HL-60 (cell line): Measurements from ENCODE around the gene RTL10.

Experiments
- DNase-seq, 2 experiments: peaks; one replicate each; pipeline ENCODE4 v3.0.0-alpha.2; 2010 to 2020; ENCODE audit warnings: low read depth in 1 of 2, low spot score in 1 of 2
- H3K27ac ChIP-seq: fragments of 250-450 bp; sonication (Bioruptor Pico); replicated peaks from 2 replicates; pipeline ENCODE4 v1.5.1; 2020; ENCODE audit warnings: mild to moderate bottlenecking, moderate library complexity
- H3K27me3 ChIP-seq: fragments of 250-450 bp; sonication (Bioruptor Pico); 2 replicates; pipeline ENCODE4 v1.5.1; 2021; ENCODE audit warnings: mild to moderate bottlenecking, moderate library complexity; ENCODE audit not compliant: insufficient read depth, poor library complexity, severe bottlenecking
- H3K4me3 ChIP-seq: replicated peaks from 2 replicates; pipeline ENCODE4 v1.5.1; 2011; ENCODE audit warnings: mild to moderate bottlenecking, control low read depth, low read length; ENCODE audit not compliant: insufficient read depth
- CTCF ChIP-seq: IDR thresholded peaks from one replicate; pipeline ENCODE4 v1.5.1; 2011; ENCODE audit warnings: low read length, control low read depth, inconsistent platforms; ENCODE audit not compliant: insufficient read depth
- GABPA ChIP-seq: IDR thresholded peaks from 2 replicates; pipeline ENCODE4 v1.6.1; 2012; ENCODE audit warnings: low read depth
- POLR2AphosphoS5 ChIP-seq: IDR thresholded peaks from 2 replicates; pipeline ENCODE4 v1.6.1; 2012; ENCODE audit warnings: low read depth
- REST ChIP-seq: IDR thresholded peaks from 2 replicates; pipeline ENCODE4 v1.6.1; 2012; ENCODE audit warnings: low read depth; ENCODE audit not compliant: insufficient replicate concordance
- SPI1 ChIP-seq: IDR thresholded peaks from 2 replicates; pipeline ENCODE4 v1.6.1; 2012; ENCODE audit warnings: low read depth, mild to moderate bottlenecking, borderline replicate concordance

Gene RTL10

GRCh38 chr22:19846620-19847344 lies 7.9 kb downstream of the RTL10 start:
- DNase-seq: no peak
- H3K27me3 ChIP-seq: no peaks in the 10 kb centered on the region
- H3K27ac ChIP-seq: no peak overlapping the region
- TF ChIP-seq CTCF (no peak), SPI1 (no peak), REST (no peak), POLR2AphosphoS5 (no peak), GABPA (no peak)
- H3K4me3 ChIP-seq: no peak overlapping the region

GRCh38 chr22:19845054-19845722 lies 9.5 kb downstream of the RTL10 start:
- no peak for DNase-seq
- Histone ChIP-seq H3K27me3 (no peaks in the 10 kb centered on the region), H3K4me3 (no peak overlapping the region), H3K27ac (no peak overlapping the region; the same call in 1 of the 2 replicates)
- TF ChIP-seq GABPA: no peak
- no peak for TF ChIP-seq POLR2AphosphoS5
- no peak for TF ChIP-seq CTCF
- no peak for TF ChIP-seq SPI1
- TF ChIP-seq REST: no peak

- DNase-seq: peak in 1 of 2 experiments; percentile 79
- H3K27ac ChIP-seq: peak overlapping the region; percentile 35
- TF ChIP-seq POLR2AphosphoS5: peak; percentile 46
- TF ChIP-seq GABPA: no peak
- TF ChIP-seq SPI1: peak; percentile 67
- TF ChIP-seq REST: peak; percentile 52
- no peak overlapping the region for H3K4me3 ChIP-seq
- H3K27me3 ChIP-seq: no peaks in the 10 kb centered on the region
Measured at GRCh38 chr22:19844377-19845053, 10.2 kb downstream of the RTL10 start.
